GM18517 (cell line): ENCODE results near the gene TARDBP.
A peak's percentile ranks its signal among the peaks of the same experiment; 100 is the strongest.
"Not testable (repeated sequence)": the region's sequence is repeated elsewhere in the genome, so short reads cannot be mapped to it uniquely, and the experiment has no call there.

Experiments
- ATAC-seq: cut with Tn5 transposase; IDR thresholded peaks from one replicate; pipeline ENCODE4 v1.9.1; 2021; ENCODE audit warnings: mild to moderate bottlenecking, moderate library complexity; ENCODE audit not compliant: unreplicated experiment

Gene TARDBP

DNA sequence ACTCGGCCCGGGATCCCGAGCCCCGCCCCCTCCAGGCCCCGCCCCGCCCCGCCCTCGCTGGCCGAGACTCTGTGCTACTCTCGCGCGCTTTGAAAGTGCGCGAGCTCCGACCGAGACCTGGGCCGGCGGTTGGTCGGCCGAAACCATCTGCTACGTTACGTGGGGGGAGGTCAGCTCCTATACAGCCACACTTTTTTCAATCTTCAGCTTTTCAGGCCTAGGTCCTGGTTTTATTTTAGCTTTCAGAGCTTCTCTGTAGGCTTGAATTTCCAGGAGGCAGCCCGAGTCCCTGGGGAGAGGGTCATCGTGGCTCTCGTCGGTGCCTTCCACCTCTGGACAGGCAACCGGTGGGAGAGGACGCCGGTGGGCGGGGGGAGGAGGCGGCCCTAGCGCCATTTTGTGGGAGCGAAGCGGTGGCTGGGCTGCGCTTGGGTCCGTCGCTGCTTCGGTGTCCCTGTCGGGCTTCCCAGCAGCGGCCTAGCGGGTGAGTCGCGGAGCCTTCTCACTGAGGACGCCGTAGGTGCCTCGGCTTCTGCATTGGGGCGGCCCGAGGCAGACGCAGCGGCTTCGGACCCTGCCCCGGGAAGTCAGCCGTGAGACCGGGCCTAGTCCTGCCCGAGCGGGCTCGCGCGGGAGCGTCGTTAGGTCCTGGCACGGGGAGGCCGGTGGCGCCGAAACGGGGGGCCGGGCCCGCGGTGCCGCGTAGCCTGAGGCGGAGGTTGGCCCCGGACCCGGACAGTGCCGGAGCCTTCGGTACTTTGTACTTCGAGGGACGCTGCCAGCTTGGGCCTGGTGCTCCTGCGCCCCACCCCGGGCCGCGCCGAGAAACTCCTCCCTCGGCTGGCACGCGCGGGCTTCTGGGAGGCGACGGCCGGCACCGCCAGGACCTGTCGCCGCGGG, at the start of gene TARDBP:
Gene TARDBP (plus strand): TSS at position 395 of the 900 bp plus-strand sequence. CDS start 1,074 bp downstream, outside the sequence.
- peak; percentile 86 for ATAC-seq

DNA sequence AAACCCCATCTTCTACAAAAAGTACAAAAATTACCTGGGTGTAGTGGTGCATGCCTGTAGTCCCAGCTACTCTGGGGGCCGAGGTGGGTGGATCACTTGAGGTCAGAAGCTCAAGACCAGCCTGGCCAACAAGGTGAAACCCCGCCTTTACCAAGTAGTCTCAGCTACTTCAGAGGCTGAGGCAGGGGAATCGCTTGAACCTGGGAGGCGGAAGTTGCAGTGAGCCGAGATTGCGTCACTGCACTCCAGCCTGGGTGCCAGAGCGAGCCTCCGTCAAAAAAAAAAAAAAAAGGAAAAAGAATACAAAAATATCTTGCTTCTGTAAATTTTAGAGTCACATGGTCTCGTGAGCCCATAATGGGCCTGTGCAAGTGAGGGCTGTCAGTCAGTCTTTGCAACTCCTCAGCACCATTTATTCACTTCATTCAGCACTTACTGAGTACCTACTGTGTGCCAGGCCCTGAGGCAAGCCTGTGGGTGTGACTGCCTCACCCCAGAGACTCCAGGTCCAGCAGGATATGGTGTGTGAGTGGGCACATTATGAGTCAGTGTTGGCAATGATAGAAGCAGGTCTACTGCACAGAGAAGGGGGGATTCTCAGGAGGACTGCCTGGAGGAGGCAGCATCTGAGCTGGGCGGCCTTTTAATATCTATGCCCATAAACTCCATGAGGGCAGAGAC, 46.8 kb upstream of the TARDBP start:
- no peak for ATAC-seq

GRCh38 chr1:10967090-10967489, 45.4 kb upstream of the TARDBP start:
- ATAC-seq, result no peak

- no peak for ATAC-seq
Observed at GRCh38 chr1:10968411-10968826, 44.0 kb upstream of the TARDBP start.

GRCh38 chr1:10969267-10969970, 43.0 kb upstream of the TARDBP start:
- ATAC-seq, result no peak

DNA sequence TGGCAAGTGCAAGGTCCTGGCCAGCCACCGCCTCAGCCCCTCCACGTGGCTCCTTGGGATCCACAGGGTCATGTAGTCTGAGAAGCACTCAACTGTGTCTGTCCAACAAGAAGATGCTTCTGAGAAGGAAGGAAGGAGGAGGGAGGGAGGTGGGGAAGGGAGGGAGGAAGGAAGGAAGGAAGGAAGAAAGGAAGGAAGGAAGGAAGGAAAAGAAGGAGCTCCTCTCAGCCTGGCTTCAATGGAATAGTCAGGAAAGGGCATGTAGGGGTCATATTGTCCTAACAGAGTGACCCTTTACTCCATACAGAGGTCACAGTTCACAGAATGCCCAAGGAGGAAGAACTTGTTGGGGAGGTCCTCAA, 42.5 kb upstream of the TARDBP start:
- ATAC-seq, result no peak

GRCh38 chr1:10973552-10973951, 38.9 kb upstream of the TARDBP start:
- ATAC-seq, result no peak

DNA sequence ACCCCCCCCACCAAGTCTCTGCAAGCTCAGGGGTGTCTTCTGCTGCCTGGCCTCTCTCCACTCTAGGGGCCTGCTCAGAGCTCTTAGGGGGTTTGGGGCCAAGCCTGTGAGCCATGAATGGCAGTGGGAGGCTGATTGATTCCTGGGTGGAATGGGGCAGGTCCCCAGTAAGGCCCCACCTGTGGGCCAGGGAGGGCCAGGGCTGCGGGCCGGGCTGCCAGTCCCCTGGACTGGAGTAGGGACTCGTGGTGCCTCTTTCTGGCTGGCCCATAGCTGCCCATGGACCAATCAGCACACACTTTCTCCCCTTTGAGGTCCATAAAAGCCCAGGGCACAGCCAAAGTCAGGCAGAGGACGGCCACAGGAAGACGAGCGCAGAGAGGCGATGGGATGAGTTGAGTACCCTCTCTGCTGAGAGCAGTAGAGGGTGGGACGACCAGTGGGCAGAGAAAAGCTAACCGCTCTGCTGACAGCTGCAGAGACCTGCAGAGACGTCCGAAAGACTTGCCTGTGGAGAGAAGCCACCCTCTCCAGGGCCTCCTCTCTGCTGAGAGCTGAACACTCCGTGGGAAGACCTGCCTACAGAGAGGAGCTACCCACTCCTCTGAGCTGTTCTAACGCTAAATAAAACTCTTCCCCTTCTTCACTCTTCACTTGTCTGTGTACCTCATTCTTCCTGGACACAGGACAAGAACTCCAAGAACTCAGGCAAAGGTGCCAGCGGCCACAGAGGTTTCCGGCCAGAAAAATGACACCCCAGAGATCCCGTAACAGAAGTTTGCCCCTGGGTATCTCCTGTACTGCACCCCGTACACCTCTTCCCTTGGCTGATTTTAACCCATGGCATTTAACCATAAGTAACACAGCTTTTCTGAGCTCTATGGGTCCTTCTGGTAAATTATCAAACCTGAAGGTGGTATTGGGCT, 38.2 kb upstream of the TARDBP start:
- no peak for ATAC-seq

DNA sequence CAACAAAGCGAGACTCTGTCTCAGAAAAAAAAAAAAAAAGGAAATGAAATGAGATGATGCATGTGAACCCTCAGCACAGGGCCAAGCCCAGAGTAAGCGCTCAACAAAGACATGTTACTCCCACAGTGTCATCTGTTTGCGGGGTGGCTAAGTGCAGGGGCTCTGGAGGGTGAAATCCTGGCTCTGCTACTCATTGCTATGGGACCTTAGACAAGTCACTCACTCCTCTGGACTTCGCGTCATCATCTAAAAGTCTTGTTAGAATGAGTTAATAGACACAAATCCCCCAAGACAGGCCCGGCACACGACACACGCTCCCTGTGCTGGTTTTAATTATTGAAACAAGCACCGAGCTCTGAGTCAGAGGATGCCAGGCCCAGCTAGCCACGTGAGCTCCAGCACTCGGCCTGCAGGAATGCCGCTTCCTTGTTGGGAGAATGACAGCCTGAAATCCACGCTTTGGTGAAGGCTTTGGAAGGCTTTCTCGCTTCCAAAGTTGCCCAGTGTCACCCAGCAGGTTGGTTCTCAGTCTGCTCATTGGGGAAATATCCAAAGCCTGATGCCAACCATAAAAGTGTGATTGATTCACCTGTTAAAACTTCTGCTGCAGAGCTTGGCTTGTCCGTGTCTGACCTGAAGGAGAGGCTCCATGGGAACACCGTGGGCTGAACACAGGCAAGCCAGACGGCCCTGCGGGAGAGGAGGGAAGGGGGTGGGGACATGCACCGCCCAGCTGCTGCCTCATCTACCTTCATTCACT, 36.7 kb upstream of the TARDBP start:
- ATAC-seq, result no peak

DNA sequence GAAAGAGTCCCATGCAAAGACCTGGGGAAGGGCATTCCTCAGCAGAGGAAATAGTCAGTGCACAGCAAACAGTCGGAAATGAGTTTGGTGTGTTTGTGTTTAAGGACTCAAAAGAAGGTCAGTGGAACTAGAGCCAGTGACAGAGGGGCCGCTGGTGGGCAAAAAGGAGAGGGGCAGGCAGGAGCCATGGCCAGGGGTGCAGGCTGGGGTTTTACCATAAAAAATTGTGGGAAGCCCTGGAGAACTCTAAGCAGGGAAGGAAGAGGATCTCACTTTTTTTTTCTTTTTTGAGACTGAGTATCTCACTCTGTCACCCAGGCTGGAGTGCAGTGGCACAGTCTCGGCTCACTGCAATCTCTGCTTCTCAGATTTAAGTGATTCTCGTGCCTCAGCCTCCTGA, 33.7 kb upstream of the TARDBP start:
- no peak for ATAC-seq

DNA sequence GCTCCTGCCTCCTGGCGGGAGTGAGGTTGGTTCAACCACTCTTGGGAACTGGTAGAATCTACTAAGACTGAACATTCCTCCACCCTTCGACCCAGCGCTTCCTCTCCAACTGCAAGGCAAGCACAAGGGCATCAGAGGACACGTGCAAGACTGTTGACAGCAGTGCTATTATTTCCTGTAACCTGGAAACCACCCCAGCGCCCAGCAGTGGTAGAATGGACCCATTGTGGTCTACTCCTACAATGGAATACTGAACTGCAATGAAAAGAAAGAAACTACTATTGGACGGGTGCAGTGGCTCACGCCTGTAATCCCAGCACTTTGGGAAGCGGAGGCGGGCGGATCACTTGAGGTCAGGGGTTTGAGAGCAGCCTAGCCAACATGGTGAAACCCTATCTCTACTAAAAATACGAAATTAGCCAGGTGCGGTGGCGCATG, 33.0 kb upstream of the TARDBP start:
- ATAC-seq, result no peak

GRCh38 chr1:10980094-10980577, 32.3 kb upstream of the TARDBP start:
- ATAC-seq, result no peak

- ATAC-seq, result no peak
Observed at GRCh38 chr1:10980841-10981727, 31.4 kb upstream of the TARDBP start.

DNA sequence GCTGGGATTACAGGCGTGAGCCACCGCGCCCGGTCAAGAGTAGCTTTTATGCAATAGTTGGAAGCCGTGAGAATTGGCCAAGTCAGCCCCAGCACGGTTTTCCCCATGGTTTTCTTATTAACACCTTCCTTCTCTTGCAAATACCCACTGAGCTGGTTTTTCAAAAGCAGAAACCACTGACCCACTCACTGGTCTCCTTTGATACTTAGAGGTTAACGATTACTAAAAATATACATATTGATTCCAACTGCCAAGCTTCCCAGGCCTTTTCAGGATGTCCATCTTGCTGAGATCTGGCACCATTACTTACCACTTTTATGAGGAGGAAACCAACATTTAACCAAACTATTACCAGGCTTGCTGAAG, 25.9 kb upstream of the TARDBP start:
- ATAC-seq, result peak; percentile 19

- ATAC-seq, result no peak
Observed at GRCh38 chr1:10987840-10988417, 24.5 kb upstream of the TARDBP start.

GRCh38 chr1:10989095-10989494, 23.4 kb upstream of the TARDBP start:
- ATAC-seq, result no peak

DNA sequence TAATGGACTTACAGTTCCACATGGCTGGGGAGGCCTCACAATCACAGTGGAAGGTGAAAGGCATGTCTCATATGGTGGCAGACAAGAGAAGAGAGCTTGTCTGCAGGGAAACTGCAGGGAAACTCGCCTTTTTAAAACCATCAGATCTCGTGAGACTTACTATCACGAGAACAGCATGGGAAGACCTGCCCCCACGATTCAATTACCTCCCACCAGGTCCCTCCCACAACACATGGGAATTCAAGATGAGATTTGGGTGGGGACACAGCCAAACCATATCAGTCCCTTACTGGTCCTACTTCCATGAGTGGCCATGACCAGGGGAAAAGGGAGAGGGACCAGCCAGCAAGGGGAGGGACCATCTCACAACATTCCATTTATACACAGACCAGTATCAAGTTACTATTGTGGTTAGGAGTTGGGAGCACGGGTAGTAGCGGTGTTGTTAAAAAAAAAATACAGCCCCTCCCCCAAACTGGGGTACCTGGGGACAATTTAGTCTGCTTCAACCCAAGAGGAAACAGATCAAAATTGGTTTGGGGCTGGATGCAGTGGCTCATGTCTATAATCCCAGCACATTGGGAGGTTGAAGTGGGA, 22.4 kb upstream of the TARDBP start:
- ATAC-seq, result not testable (repeated sequence)

- no peak for ATAC-seq
Observed at GRCh38 chr1:10990828-10991227, 21.6 kb upstream of the TARDBP start.
